ENCODE measurements around the gene CBLN3. TPM values are rescaled to one million over a fixed set of nuclear protein-coding genes. Genes with fewer than 3 reads are reported as not detected.
A peak's percentile ranks its signal among the peaks of the same experiment; 100 is the strongest.
"Not testable (repeated sequence)": the region's sequence is repeated elsewhere in the genome, so short reads cannot be mapped to it uniquely, and the experiment has no call there.

The CBLN3 gene
- under 1 TPM in 3 of 4 donors, not detected in 1; 0.16 to 0.36 (median 0.24) TPM for total RNA-seq

- in situ Hi-C loops (cut with MboI; ENCODE audit: low sequenced_read_pairs in 4 of 4): loop anchor here (5.0 to 25.0 kb wide), 6 partner anchors 62 to 1117 kb away; partner anchors contain the start of genes GMPR2 (in 3 of the 4), NEDD8 (in 3 of the 4), ADCY4 (in 1 of the 4) and BCL2L2 (in 1 of the 4)
- peak in 1 of 5 experiments; percentile 12 for TF ChIP-seq CTCF (IDR thresholded peaks at IDR 0.05 in 4 of 5, conservative IDR thresholded peaks at IDR 0.05 in 1 of 5)
- TF ChIP-seq POLR2A (IDR thresholded peaks at IDR 0.05): peak; percentile 83 to 84
- DNase-seq (peak; percentile 85 to 86), ATAC-seq (peak; percentile 94 to 96)
- Histone ChIP-seq H3K4me1 (peaks cover 18 to 22% of the 10 kb centered on the region in 2 donors), H3K9me3 (no peaks in the 10 kb centered on the region), H3K27me3 (no peaks in the 10 kb centered on the region), H3K36me3 (peaks cover 0 to 22% of the 10 kb centered on the region in 2 donors), H3K4me3 (peak within 1 kb of the TSS; percentile 61 to 81 (median 69)), H3K27ac (peak within 1 kb of the TSS; percentile 85 to 90 (median 86))
- intact Hi-C loops (cut with DNase I; ENCODE audit: low total_unique reads): loop anchor here (2.0 to 10.0 kb wide), 4 partner anchors 13 to 875 kb away; partner anchors contain the start of genes SDR39U1, THTPA, TINF2 and ZFHX2
These were observed at the start of gene CBLN3, which contains the start of gene KHNYN for GRCh38 chr14:24429395-24430142. TSS of gene CBLN3 (minus strand) at chr14:24429668. CDS start at chr14:24429054, 614 bp downstream. TSS of gene KHNYN (plus strand) at chr14:24429954. CDS start at chr14:24430731, 777 bp downstream.

- no peak for ATAC-seq
- H3K9me3 ChIP-seq: no peaks in the 10 kb centered on the region
- in situ Hi-C loops (cut with MboI; ENCODE audit: low sequenced_read_pairs in 4 of 4): no loop called here
These were observed 45.8 kb upstream of the CBLN3 start for GRCh38 chr14:24475261-24475660.

GRCh38 chr14:24473211-24473610, 43.7 kb upstream of the CBLN3 start:
- ATAC-seq (no peak), DNase-seq (no peak)
- no peaks in the 10 kb centered on the region for H3K27me3 ChIP-seq
- H3K9me3 ChIP-seq: no peaks in the 10 kb centered on the region
- H3K27ac ChIP-seq: no peak overlapping the region
- no peak overlapping the region for H3K4me3 ChIP-seq
- TF ChIP-seq CTCF (IDR thresholded peaks at IDR 0.05 in 4 of 5, conservative IDR thresholded peaks at IDR 0.05 in 1 of 5): no peak
- in situ Hi-C loops (cut with MboI; ENCODE audit: low sequenced_read_pairs in 4 of 4): no loop called here
- intact Hi-C loops (cut with DNase I; ENCODE audit: low total_unique reads): no loop called here
- H3K4me1 ChIP-seq: no peaks in the 10 kb centered on the region
- H3K36me3 ChIP-seq: no peaks in the 10 kb centered on the region

More at GRCh38 chr14:24475261-24475660, 45.8 kb upstream of the CBLN3 start:
- no peak for DNase-seq
- Histone ChIP-seq H3K27ac (no peak overlapping the region), H3K27me3 (no peaks in the 10 kb centered on the region), H3K4me3 (no peak overlapping the region), H3K36me3 (no peaks in the 10 kb centered on the region), H3K4me1 (no peaks in the 10 kb centered on the region)
- TF ChIP-seq CTCF (IDR thresholded peaks at IDR 0.05 in 4 of 5, conservative IDR thresholded peaks at IDR 0.05 in 1 of 5) (no peak), POLR2A (IDR thresholded peaks at IDR 0.05) (no peak)
- intact Hi-C loops (cut with DNase I; ENCODE audit: low total_unique reads): no loop called here

GRCh38 chr14:24470450-24470849, 41.0 kb upstream of the CBLN3 start:
- in situ Hi-C loops (cut with MboI; ENCODE audit: low sequenced_read_pairs in 4 of 4); H3K27me3 ChIP-seq; H3K36me3 ChIP-seq; H3K4me1 ChIP-seq; H3K27ac ChIP-seq; intact Hi-C loops (cut with DNase I; ENCODE audit: low total_unique reads); DNase-seq; ATAC-seq; H3K4me3 ChIP-seq; H3K9me3 ChIP-seq: not testable (repeated sequence)

GRCh38 chr14:24465805-24466204, 36.3 kb upstream of the CBLN3 start:
- no peak for DNase-seq
- Histone ChIP-seq H3K4me3 (no peak overlapping the region), H3K9me3 (no peaks in the 10 kb centered on the region), H3K27me3 (no peaks in the 10 kb centered on the region), H3K27ac (no peak overlapping the region), H3K4me1 (no peaks in the 10 kb centered on the region), H3K36me3 (no peaks in the 10 kb centered on the region)
- in situ Hi-C loops (cut with MboI; ENCODE audit: low sequenced_read_pairs in 4 of 4): no loop called here
- TF ChIP-seq CTCF (IDR thresholded peaks at IDR 0.05 in 4 of 5, conservative IDR thresholded peaks at IDR 0.05 in 1 of 5) (no peak), POLR2A (IDR thresholded peaks at IDR 0.05) (no peak)
- ATAC-seq: no peak
- intact Hi-C loops (cut with DNase I; ENCODE audit: low total_unique reads): no loop called here

All from gastrocnemius medialis (tissue), 4 donors.